SK-N-SH (cell line): ENCODE measurements around the gene TBC1D12. TPM values are rescaled to one million over a fixed set of nuclear protein-coding genes. Genes with fewer than 3 reads are reported as not detected.

Experiments
- CTCF ChIA-PET: fragments of 300-600, 350-600 bp; formaldehyde crosslinking; extraction: SDS; loops from one replicate; lab custom pipeline; 2021; lab: Yijun Ruan, JAX
- POLR2A ChIA-PET: fragments of 350-600 bp; sonication (Branson Sonifier 250); formaldehyde crosslinking; extraction: SDS; loops from one replicate; lab custom pipeline; 2020; ENCODE audit warnings: antibody characterized with exemption, inconsistent platforms; lab: Yijun Ruan, JAX
- DNase-seq: peaks from one replicate; pipeline ENCODE4 v3.0.0; 2012
- H2AFZ ChIP-seq: fragments of 200-600 bp; sonication (generic); 2 replicates; pipeline ENCODE4 v1.8.1; 2016; ENCODE audit warnings: antibody characterized with exemption, mild to moderate bottlenecking, low read depth
- H3F3A ChIP-seq: fragments of 200-600 bp; sonication (generic); replicated peaks from 2 replicates; pipeline ENCODE3; 2016; ENCODE audit warnings: antibody characterized with exemption, mild to moderate bottlenecking; ENCODE audit not compliant: insufficient read depth
- H3K27ac ChIP-seq, 2 experiments: fragments of 200-500 bp in 1 of 2; fragments of 200-600 bp in 1 of 2; sonication (Bioruptor generic) in 1 of 2; sonication (generic), shearing (Covaris generic) in 1 of 2; 2 replicates each; pipeline versions ENCODE4 v1.5.1 to v1.6.1; 2014 to 2016; ENCODE audit warnings: low read depth in 2 of 2, inconsistent platforms in 1 of 2, low read length in 1 of 2, mild to moderate bottlenecking in 1 of 2, mixed read lengths in 1 of 2
- H3K27me3 ChIP-seq: fragments of 200-600 bp; sonication (generic), shearing (Covaris generic); 2 replicates; pipeline ENCODE4 v1.6.1; 2016; ENCODE audit warnings: mixed run types; ENCODE audit not compliant: insufficient read depth
- H3K36me3 ChIP-seq, 2 experiments: fragments of 200-500 bp in 1 of 2; fragments of 200-600 bp in 1 of 2; sonication (Bioruptor generic) in 1 of 2; sonication (generic) in 1 of 2; replicated peaks in 1 of 2; 2 replicates each; pipeline versions ENCODE3 to v1.5.1; 2014 to 2016; ENCODE audit warnings: low read length in 1 of 2, mild to moderate bottlenecking in 1 of 2; ENCODE audit not compliant: insufficient read depth in 2 of 2, control insufficient read depth in 1 of 2
- H3K4me1 ChIP-seq, 2 experiments: fragments of 200-500 bp in 1 of 2; fragments of 200-600 bp in 1 of 2; sonication (Bioruptor generic) in 1 of 2; sonication (generic), shearing (Covaris generic) in 1 of 2; 2 replicates each; pipeline versions ENCODE4 v1.5.1 to v1.6.1; 2014 to 2016; ENCODE audit warnings: low read depth in 1 of 2, low read length in 1 of 2, mixed run types in 1 of 2; ENCODE audit not compliant: insufficient read depth in 2 of 2, control insufficient read depth in 1 of 2
- H3K4me2 ChIP-seq: fragments of 200-600 bp; sonication (generic), shearing (Covaris generic); 2 replicates; pipeline ENCODE4 v1.6.1; 2017; ENCODE audit warnings: mixed run types
- H3K4me3 ChIP-seq, 2 experiments: fragments of 200-500 bp in 1 of 2; fragments of 200-600 bp in 1 of 2; sonication (Bioruptor generic) in 1 of 2; sonication (generic), shearing (Covaris generic) in 1 of 2; 2 replicates each; pipeline versions ENCODE4 v1.5.1 to v1.8.1; 2014 to 2016; ENCODE audit warnings: low read depth in 2 of 2, inconsistent platforms in 1 of 2, low read length in 1 of 2, mild to moderate bottlenecking in 1 of 2, mixed read lengths in 1 of 2, moderate library complexity in 1 of 2
- H3K79me2 ChIP-seq: fragments of 200-600 bp; sonication (generic); 2 replicates; pipeline ENCODE4 v1.8.1; 2017; ENCODE audit warnings: mild to moderate bottlenecking; ENCODE audit not compliant: insufficient read depth
- H3K9ac ChIP-seq: fragments of 200-600 bp; sonication (generic); 2 replicates; pipeline ENCODE4 v1.6.1; 2017; ENCODE audit warnings: mixed run types
- H3K9me2 ChIP-seq: fragments of 200-600 bp; sonication (generic); 2 replicates; pipeline ENCODE4 v1.6.1; 2017; ENCODE audit warnings: mixed run types
- H3K9me3 ChIP-seq: fragments of 200-600 bp; sonication (generic); 2 replicates; pipeline ENCODE4 v1.6.1; 2017; ENCODE audit warnings: mixed run types, mild to moderate bottlenecking, moderate library complexity
- H4K20me1 ChIP-seq: fragments of 200-600 bp; sonication (generic); 2 replicates; pipeline ENCODE4 v1.6.1; 2017; ENCODE audit warnings: mild to moderate bottlenecking, mixed run types; ENCODE audit not compliant: insufficient read depth
- EP300 ChIP-seq, 2 experiments: IDR thresholded peaks; 2 replicates each; pipeline versions ENCODE4 v1.4.0 to v1.6.1; 2012; ENCODE audit warnings: borderline replicate concordance in 1 of 2, low read depth in 1 of 2, low read length in 1 of 2
- EZH2phosphoT487 ChIP-seq: fragments of 200-600 bp; sonication (generic); IDR thresholded peaks from 2 replicates; pipeline ENCODE4 v1.6.1; 2017; ENCODE audit warnings: low read depth, mixed run types, mild to moderate bottlenecking, antibody characterized with exemption, moderate library complexity, borderline replicate concordance
- JUND ChIP-seq: IDR thresholded peaks from 2 replicates; pipeline ENCODE4 v1.4.0; 2012
- MEF2A ChIP-seq: IDR thresholded peaks from 2 replicates; pipeline ENCODE4 v1.4.0; 2012; ENCODE audit warnings: low read depth, borderline replicate concordance
- NFIC ChIP-seq: IDR thresholded peaks from 2 replicates; pipeline ENCODE4 v1.4.0; 2012; ENCODE audit warnings: borderline replicate concordance
- RAD21 ChIP-seq: IDR thresholded peaks from 2 replicates; pipeline ENCODE4 v1.6.1; 2012; ENCODE audit warnings: mild to moderate bottlenecking, low read length
- TCF12 ChIP-seq: IDR thresholded peaks from 2 replicates; pipeline ENCODE4 v1.4.0; 2012
- TEAD4 ChIP-seq: IDR thresholded peaks from 2 replicates; pipeline ENCODE4 v1.4.0; 2012; ENCODE audit warnings: mild to moderate bottlenecking, borderline replicate concordance; ENCODE audit not compliant: insufficient read depth
- WGBS: methylation state at CpG from one replicate; pipeline ENCODE4 v1.1.6; 2017; ENCODE audit warnings: low lambda C conversion rate; 5-methylcytosine and 5-hydroxymethylcytosine counted together
- polyA plus RNA-seq, 3 experiments: library from polyadenylated mRNA; depleted of rRNA; stranded (reverse); fragments of >200 nt; gene quantifications; 2 replicates each; pipeline ENCODE4 v1.2.3, GENCODE V29; 2012
- TF ChIP-seq, protein P1 (sequence below): IDR thresholded peaks from 2 replicates; pipeline ENCODE4; 2012
- TF ChIP-seq, protein P2 (sequence below): fragments of 200-600 bp; sonication (generic); IDR thresholded peaks from 2 replicates; pipeline ENCODE4 v1.6.1; 2017; ENCODE audit warnings: antibody characterized with exemption, mild to moderate bottlenecking, moderate library complexity
- TF ChIP-seq, protein P3 (sequence below): IDR thresholded peaks from 2 replicates; pipeline ENCODE4 v1.4.0; 2012; ENCODE audit warnings: low read depth, borderline replicate concordance

TBC1D12 gene
- polyA plus RNA-seq, 1 of the 3 experiments (the other 2 are of a cell fraction): 1.8 TPM

DNA sequence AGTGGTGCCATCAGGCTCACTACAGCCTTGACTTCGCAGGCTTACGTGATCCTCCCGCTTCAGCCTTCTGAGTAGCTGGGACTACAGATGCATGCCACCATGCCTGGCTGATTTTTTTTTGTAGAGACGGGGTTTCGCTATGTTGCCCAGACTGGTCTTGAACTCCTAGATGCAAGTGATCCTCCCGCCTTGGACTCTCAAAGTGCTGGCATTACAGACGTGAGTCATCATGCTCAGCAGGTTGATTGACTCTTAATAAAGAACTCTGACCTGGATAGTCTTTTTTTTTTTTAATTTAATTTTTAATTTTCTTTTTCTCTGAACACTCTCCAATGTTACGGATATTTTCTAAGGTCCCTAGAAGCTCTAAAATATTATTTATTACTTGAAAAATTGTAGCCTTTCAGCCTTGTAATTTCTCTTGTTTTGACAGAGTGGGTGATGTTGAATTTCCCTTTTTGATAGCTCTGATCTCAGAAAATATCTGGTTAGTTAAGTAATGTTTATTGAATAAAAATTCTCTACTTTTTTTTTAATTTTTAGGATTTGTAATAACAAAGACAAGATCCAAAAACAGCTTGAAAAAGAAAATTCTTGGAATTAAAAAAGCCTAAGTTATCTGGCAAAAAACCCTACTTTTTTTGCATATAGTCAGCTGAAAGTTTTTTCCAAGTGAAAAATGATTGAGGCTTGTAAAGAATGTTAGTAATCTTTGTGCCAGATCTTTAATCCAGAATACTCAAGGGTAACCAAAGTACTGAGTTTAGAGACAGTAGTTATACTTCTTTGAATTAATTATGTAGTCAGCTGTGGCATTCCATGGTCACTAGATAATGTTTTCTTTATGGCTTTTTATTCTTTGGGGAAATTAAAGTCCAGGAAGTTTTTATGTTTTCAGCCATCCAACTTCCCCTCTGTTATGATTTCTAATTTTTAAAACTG is 26.7 kb downstream of the TBC1D12 start:
- Histone ChIP-seq H3K9me3 (peaks cover 7% of the 10 kb centered on the region), H3K36me3 (no peaks in the 10 kb centered on the region), H2AFZ (no peak overlapping the region), H3F3A (peaks cover 9% of the 10 kb centered on the region), H3K4me1 (no peaks in the 10 kb centered on the region), H3K4me3 (no peak overlapping the region), H3K27me3 (no peaks in the 10 kb centered on the region), H3K79me2 (peaks cover 37% of the 10 kb centered on the region; the same call in 1 of the 2 replicates), H3K4me2 (no peak overlapping the region), H3K27ac (peak overlapping the region in 1 of 2 experiments; percentile 52; a peak in 3 of 4 replicates), H4K20me1 (peaks cover 8% of the 10 kb centered on the region), H3K9me2 (no peaks in the 10 kb centered on the region), H3K9ac (no peak overlapping the region)
- TF ChIP-seq, protein P1, sequence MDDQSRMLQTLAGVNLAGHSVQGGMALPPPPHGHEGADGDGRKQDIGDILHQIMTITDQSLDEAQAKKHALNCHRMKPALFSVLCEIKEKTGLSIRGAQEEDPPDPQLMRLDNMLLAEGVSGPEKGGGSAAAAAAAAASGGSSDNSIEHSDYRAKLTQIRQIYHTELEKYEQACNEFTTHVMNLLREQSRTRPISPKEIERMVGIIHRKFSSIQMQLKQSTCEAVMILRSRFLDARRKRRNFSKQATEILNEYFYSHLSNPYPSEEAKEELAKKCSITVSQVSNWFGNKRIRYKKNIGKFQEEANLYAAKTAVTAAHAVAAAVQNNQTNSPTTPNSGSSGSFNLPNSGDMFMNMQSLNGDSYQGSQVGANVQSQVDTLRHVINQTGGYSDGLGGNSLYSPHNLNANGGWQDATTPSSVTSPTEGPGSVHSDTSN: peak; percentile 45
- TF ChIP-seq TCF12 (peak; percentile 55), EZH2phosphoT487 (no peak), NFIC (peak; percentile 27; the same call in 1 of the 2 replicates), EP300 (IDR thresholded peaks at IDR 0.05; ENCODE audit: borderline replicate concordance in 1 of 2, low read depth in 1 of 2, low read length in 1 of 2) (0 out of 4 replicates have a peak, but pooled peaks of 1 of the 2 experiments have one; percentile 13), JUND (0 out of 2 replicates have a peak, but pooled peaks have one; percentile 25)
- ChIA-PET POLR2A (interaction anchor here (0.7 kb wide), 1 partner anchor 103 kb away, joined by 3 read pairs; no protein-coding TSS in a partner anchor), CTCF (interaction anchor here (0.7 to 1.3 kb wide), 2 partner anchors 13 to 513 kb away, joined by 3 read pairs; no protein-coding TSS in a partner anchor)
- WGBS: 89% methylated on average over 8 of the region's 8 CpGs
- no peak for DNase-seq

DNA sequence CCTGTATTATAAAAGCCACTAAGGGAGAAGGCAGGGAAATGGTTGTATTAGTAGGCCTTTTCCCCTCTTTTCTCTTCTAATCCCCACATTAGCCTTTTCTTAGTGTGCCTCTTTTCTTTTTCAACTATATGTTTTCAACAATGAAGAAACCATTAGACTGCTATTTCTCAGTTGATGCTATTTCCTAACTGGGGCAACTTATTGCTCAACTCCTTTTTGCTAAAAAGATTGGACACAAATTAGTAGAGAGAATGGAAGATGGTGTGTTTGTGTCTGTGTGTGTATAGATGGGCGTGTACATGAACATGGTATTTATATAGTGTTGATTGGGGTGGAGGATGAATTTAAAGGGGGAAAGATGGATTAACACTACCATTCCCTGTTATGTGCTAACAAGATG is 28.4 kb downstream of the TBC1D12 start:
- H3K9ac ChIP-seq: no peak overlapping the region
- no peak for DNase-seq
- no peaks in the 10 kb centered on the region for H3K4me1 ChIP-seq
- H3K4me3 ChIP-seq: no peak overlapping the region
- ChIA-PET CTCF (interaction anchor here (0.7 to 1.5 kb wide), 2 partner anchors 9 to 13 kb away, joined by 3 to 7 read pairs; no protein-coding TSS in a partner anchor), POLR2A (no interaction called here)
- H3K9me2 ChIP-seq: no peaks in the 10 kb centered on the region
- no peak overlapping the region for H3K27ac ChIP-seq
- H3K36me3 ChIP-seq: no peaks in the 10 kb centered on the region
- 97% methylated on average over 1 of the region's 1 CpG for WGBS
- no peak overlapping the region for H3K4me2 ChIP-seq
- peaks cover 7% of the 10 kb centered on the region for H3K9me3 ChIP-seq
- H3K79me2 ChIP-seq: peaks cover 39% of the 10 kb centered on the region; the same call in 1 of the 2 replicates
- H4K20me1 ChIP-seq: peaks cover 8% of the 10 kb centered on the region
- no peak overlapping the region for H2AFZ ChIP-seq
- no peak for TF ChIP-seq RAD21
- TF ChIP-seq MEF2A: no peak
- TF ChIP-seq, protein P2, sequence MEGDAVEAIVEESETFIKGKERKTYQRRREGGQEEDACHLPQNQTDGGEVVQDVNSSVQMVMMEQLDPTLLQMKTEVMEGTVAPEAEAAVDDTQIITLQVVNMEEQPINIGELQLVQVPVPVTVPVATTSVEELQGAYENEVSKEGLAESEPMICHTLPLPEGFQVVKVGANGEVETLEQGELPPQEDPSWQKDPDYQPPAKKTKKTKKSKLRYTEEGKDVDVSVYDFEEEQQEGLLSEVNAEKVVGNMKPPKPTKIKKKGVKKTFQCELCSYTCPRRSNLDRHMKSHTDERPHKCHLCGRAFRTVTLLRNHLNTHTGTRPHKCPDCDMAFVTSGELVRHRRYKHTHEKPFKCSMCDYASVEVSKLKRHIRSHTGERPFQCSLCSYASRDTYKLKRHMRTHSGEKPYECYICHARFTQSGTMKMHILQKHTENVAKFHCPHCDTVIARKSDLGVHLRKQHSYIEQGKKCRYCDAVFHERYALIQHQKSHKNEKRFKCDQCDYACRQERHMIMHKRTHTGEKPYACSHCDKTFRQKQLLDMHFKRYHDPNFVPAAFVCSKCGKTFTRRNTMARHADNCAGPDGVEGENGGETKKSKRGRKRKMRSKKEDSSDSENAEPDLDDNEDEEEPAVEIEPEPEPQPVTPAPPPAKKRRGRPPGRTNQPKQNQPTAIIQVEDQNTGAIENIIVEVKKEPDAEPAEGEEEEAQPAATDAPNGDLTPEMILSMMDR: no peak
- TF ChIP-seq TEAD4: no peak
- TF ChIP-seq, protein P3, sequence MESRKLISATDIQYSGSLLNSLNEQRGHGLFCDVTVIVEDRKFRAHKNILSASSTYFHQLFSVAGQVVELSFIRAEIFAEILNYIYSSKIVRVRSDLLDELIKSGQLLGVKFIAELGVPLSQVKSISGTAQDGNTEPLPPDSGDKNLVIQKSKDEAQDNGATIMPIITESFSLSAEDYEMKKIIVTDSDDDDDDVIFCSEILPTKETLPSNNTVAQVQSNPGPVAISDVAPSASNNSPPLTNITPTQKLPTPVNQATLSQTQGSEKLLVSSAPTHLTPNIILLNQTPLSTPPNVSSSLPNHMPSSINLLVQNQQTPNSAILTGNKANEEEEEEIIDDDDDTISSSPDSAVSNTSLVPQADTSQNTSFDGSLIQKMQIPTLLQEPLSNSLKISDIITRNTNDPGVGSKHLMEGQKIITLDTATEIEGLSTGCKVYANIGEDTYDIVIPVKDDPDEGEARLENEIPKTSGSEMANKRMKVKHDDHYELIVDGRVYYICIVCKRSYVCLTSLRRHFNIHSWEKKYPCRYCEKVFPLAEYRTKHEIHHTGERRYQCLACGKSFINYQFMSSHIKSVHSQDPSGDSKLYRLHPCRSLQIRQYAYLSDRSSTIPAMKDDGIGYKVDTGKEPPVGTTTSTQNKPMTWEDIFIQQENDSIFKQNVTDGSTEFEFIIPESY: no peak
- H3K27me3 ChIP-seq: no peaks in the 10 kb centered on the region
- H3F3A ChIP-seq: peaks cover 9% of the 10 kb centered on the region
